GM12873 (cell line): ENCODE measurements around the gene NARS2.

Source experiments
- TF ChIP-seq, protein P1 (sequence below): IDR thresholded peaks from 2 replicates; pipeline ENCODE4 v1.5.1; 2012; ENCODE audit warnings: low read depth, mild to moderate bottlenecking, moderate library complexity, low read length, control low read depth; ENCODE audit not compliant: insufficient read depth; ENCODE audit errors: missing control alignments

NARS2 gene

DNA sequence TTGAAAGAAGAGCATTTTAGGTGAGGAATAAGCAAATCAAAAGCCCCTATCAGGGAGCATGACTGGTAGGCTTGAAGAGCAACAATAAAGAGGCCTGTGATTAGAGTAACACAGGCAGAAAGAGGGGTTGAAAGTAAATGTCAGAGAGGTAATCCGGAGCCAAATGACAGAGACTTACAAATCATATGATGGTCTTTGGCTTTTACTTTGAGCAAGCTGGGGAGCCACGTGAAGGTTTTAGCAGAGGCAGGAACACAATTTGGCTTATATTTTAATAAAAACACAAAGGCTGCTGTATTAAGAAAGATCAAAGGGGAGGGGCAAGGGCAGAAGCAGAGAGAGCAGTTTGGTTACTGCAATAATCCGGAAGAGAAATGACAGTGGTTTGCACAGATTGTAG, 12.8 kb upstream of the NARS2 start:
- TF ChIP-seq, protein P1, sequence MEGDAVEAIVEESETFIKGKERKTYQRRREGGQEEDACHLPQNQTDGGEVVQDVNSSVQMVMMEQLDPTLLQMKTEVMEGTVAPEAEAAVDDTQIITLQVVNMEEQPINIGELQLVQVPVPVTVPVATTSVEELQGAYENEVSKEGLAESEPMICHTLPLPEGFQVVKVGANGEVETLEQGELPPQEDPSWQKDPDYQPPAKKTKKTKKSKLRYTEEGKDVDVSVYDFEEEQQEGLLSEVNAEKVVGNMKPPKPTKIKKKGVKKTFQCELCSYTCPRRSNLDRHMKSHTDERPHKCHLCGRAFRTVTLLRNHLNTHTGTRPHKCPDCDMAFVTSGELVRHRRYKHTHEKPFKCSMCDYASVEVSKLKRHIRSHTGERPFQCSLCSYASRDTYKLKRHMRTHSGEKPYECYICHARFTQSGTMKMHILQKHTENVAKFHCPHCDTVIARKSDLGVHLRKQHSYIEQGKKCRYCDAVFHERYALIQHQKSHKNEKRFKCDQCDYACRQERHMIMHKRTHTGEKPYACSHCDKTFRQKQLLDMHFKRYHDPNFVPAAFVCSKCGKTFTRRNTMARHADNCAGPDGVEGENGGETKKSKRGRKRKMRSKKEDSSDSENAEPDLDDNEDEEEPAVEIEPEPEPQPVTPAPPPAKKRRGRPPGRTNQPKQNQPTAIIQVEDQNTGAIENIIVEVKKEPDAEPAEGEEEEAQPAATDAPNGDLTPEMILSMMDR = no peak

GRCh38 chr11:78586452-78587046, 11.9 kb upstream of the NARS2 start:
- TF ChIP-seq, protein P1 = peak; percentile 52

DNA sequence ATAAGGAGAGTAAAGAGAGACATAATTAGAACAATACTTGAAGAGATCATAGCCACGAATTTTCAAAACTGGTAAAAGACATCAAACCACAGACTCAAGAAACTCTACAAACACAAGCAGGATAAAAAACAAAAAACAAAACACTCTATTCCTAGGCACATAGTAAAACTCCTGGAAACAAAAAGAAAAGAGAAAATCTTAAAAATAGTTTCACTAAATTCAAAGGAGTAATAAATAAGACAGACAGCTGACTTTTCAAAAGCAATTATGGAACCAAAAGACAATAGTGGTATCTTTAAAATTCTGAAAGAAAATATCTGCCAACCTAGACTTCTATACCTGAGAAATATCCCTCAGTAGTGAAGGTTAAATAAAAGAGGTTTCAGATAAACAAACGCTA, 9.2 kb upstream of the NARS2 start:
- TF ChIP-seq, protein P1 = no peak

DNA sequence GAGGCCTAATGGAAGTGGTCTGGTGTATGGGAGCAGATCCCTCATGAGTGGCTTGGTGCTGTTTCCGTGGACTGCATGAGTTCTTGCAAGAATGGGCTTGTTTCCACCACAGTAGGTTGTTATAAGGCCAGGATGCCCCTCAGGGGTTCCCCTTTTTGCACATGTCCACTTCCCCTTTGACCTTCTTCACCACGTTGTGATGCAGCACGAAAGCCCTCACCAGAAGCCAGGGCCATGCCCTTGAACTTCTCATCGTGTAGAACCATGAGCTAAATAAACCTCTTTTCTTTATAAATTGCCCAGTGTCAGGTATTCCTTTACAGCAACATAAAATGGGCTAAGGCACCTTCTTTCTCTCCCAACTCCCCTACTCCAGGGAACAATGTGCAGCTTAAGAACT, 2.8 kb upstream of the NARS2 start:
- TF ChIP-seq, protein P1 = no peak

GRCh38 chr11:78576549-78577097, 2.0 kb upstream of the NARS2 start:
- TF ChIP-seq, protein P1 = no peak

GRCh38 chr11:78575478-78575877, 814 bp upstream of the NARS2 start:
- TF ChIP-seq, protein P1 = no peak

GRCh38 chr11:78573681-78574080, 983 bp downstream of the NARS2 start:
- TF ChIP-seq, protein P1 = no peak
